GM23338 (cell line): ENCODE measurements around the gene CNTNAP2. TPM values are rescaled to one million over a fixed set of nuclear protein-coding genes. Genes with fewer than 3 reads are reported as not detected.

Source experiments
- ATAC-seq: fragments of 200-7000 bp; cut with Tn5 transposase; 3 replicates; pipeline ENCODE4 v1.9.1; 2020
- DNase-seq: peaks from one replicate; pipeline ENCODE4 v3.0.0-alpha.2; 2015; ENCODE audit warnings: low spot score
- H2AFZ ChIP-seq: fragments of 200-600 bp; sonication (generic); 2 replicates; pipeline ENCODE4 v1.8.0; 2016; ENCODE audit warnings: antibody characterized with exemption, mild to moderate bottlenecking, moderate library complexity
- H3F3A ChIP-seq: fragments of 200-600 bp; sonication (generic); replicated peaks from 2 replicates; pipeline ENCODE4 v1.8.0; 2017; ENCODE audit warnings: antibody characterized with exemption, mixed run types, low read depth
- H3K27ac ChIP-seq: fragments of 200-600 bp; sonication (generic); 2 replicates; pipeline ENCODE4 v1.6.1; 2016; ENCODE audit warnings: low read depth
- H3K27me3 ChIP-seq: fragments of 200-600 bp; sonication (generic); 2 replicates; pipeline ENCODE4 v1.8.0; 2016; ENCODE audit warnings: mild to moderate bottlenecking, mixed run types, moderate library complexity; ENCODE audit not compliant: insufficient read depth
- H3K36me3 ChIP-seq: fragments of 200-600 bp; sonication (generic); 2 replicates; pipeline ENCODE4 v1.8.0; 2016; ENCODE audit warnings: mild to moderate bottlenecking; ENCODE audit not compliant: insufficient read depth
- H3K4me1 ChIP-seq: fragments of 200-600 bp; sonication (generic); 2 replicates; pipeline ENCODE4 v1.8.0; 2016; ENCODE audit warnings: mild to moderate bottlenecking, moderate library complexity; ENCODE audit not compliant: insufficient read depth
- H3K4me2 ChIP-seq: fragments of 200-600 bp; sonication (generic); 2 replicates; pipeline ENCODE4 v1.7.1; 2017; ENCODE audit warnings: mixed run types
- H3K4me3 ChIP-seq: fragments of 200-600 bp; sonication (generic); 2 replicates; pipeline ENCODE4 v1.6.1; 2016; ENCODE audit warnings: mixed run types
- H3K79me2 ChIP-seq: fragments of 200-600 bp; sonication (generic); replicated peaks from 2 replicates; pipeline ENCODE4 v1.8.0; 2017; ENCODE audit warnings: mild to moderate bottlenecking; ENCODE audit not compliant: insufficient read depth
- H3K9me2 ChIP-seq: fragments of 200-600 bp; sonication (generic); 2 replicates; pipeline ENCODE4 v1.8.0; 2017; ENCODE audit not compliant: insufficient read depth
- H4K20me1 ChIP-seq: fragments of 200-600 bp; sonication (generic); replicated peaks from 2 replicates; pipeline ENCODE4 v1.8.0; 2017; ENCODE audit warnings: mild to moderate bottlenecking; ENCODE audit not compliant: insufficient read depth
- H3K27ac Mint-ChIP-seq: 2 replicates; pipeline ENCODE4 v1.8.0; 2020; ENCODE audit warnings: inconsistent platforms, mild to moderate bottlenecking, moderate library complexity, mixed read lengths
- H3K27me3 Mint-ChIP-seq: 3 replicates; pipeline ENCODE4 v1.8.0; 2022; ENCODE audit warnings: low read depth, mild to moderate bottlenecking, moderate library complexity, mixed read lengths, inconsistent platforms; ENCODE audit not compliant: insufficient read depth, poor library complexity
- H3K36me3 Mint-ChIP-seq: 3 replicates; pipeline ENCODE4 v1.8.0; 2021; ENCODE audit warnings: low read depth, mild to moderate bottlenecking, inconsistent platforms, moderate library complexity, mixed read lengths
- H3K4me1 Mint-ChIP-seq: 3 replicates; pipeline ENCODE4 v1.8.0; 2020; ENCODE audit warnings: mild to moderate bottlenecking, inconsistent platforms, mixed read lengths
- H3K4me3 Mint-ChIP-seq: 3 replicates; pipeline ENCODE4 v1.8.0; 2021; ENCODE audit warnings: moderate library complexity, mild to moderate bottlenecking, inconsistent platforms, mixed read lengths
- H3K9me3 Mint-ChIP-seq: 3 replicates; pipeline ENCODE4 v1.8.0; 2020; ENCODE audit warnings: moderate library complexity, mild to moderate bottlenecking, inconsistent platforms, mixed read lengths
- CREB1 ChIP-seq: fragments of 250-450 bp; sonication (Bioruptor Pico); IDR thresholded peaks from 2 replicates; pipeline ENCODE4 v1.5.0; 2020; ENCODE audit warnings: low read depth, mild to moderate bottlenecking, moderate library complexity
- EZH2 ChIP-seq: fragments of 200-600 bp; sonication (generic); IDR thresholded peaks from one replicate; pipeline ENCODE4 v1.8.0; 2017; ENCODE audit warnings: antibody characterized with exemption, mild to moderate bottlenecking, low read depth; ENCODE audit not compliant: unreplicated experiment
- EZH2phosphoT487 ChIP-seq: fragments of 200-600 bp; sonication (generic); IDR thresholded peaks from one replicate; pipeline ENCODE4 v1.8.1; 2018; ENCODE audit warnings: antibody characterized with exemption; ENCODE audit not compliant: unreplicated experiment
- JUNB ChIP-seq: IDR thresholded peaks from one replicate; pipeline ENCODE4 v1.6.1; 2016; ENCODE audit warnings: antibody characterized with exemption; ENCODE audit not compliant: unreplicated experiment
- NANOG ChIP-seq: IDR thresholded peaks from 2 replicates; pipeline ENCODE4 v1.6.1; 2016; ENCODE audit warnings: antibody characterized with exemption, borderline replicate concordance
- POLR2AphosphoS5 ChIP-seq: IDR thresholded peaks from 2 replicates; pipeline ENCODE4 v1.6.1; 2016; ENCODE audit warnings: antibody characterized with exemption, low read depth
- STAT1 ChIP-seq: IDR thresholded peaks from one replicate; pipeline ENCODE4 v1.6.1; 2016; ENCODE audit warnings: antibody characterized with exemption; ENCODE audit not compliant: unreplicated experiment
- ZNF114 ChIP-seq: fragments of 250-450 bp; sonication (Bioruptor Pico); IDR thresholded peaks from 2 replicates; pipeline ENCODE4 v1.5.0; 2020; ENCODE audit warnings: mild to moderate bottlenecking, moderate library complexity
- ZNF331 ChIP-seq: fragments of 250-450 bp; sonication (Bioruptor Pico); IDR thresholded peaks from 2 replicates; pipeline ENCODE4 v1.5.0; 2020; ENCODE audit warnings: low read depth, mild to moderate bottlenecking, moderate library complexity
- polyA plus RNA-seq: library from polyadenylated mRNA; unstranded; fragments of >200 nt; fragmentation: Nextera tagmentation; extraction: Ambion mirVana; gene quantifications from 2 replicates; pipeline ENCODE4 v1.2.1, GENCODE V29; 2016
- total RNA-seq: library from RNA; depleted of rRNA; stranded (reverse); fragments of >200 nt; shearing (Covaris generic); gene quantifications from 2 replicates; pipeline ENCODE4 v1.2.3, GENCODE V29; 2014
- TF ChIP-seq, protein P1 (sequence below): IDR thresholded peaks from one replicate; pipeline ENCODE4 v1.6.1; 2018; ENCODE audit warnings: antibody characterized with exemption; ENCODE audit not compliant: unreplicated experiment
- TF ChIP-seq, protein P2 (sequence below), 2 experiments: fragments of 200-600 bp in 1 of 2; sonication (generic) in 1 of 2; conservative IDR thresholded peaks; 2 replicates each; pipeline versions ENCODE4 v1.5.1 to v1.6.1; 2016 to 2017; ENCODE audit warnings: antibody characterized with exemption in 2 of 2, low read depth in 2 of 2, mild to moderate bottlenecking in 2 of 2, moderate library complexity in 1 of 2
- TF ChIP-seq, protein P3 (sequence below): IDR thresholded peaks from 2 replicates; pipeline ENCODE4 v1.6.1; 2016; ENCODE audit warnings: antibody characterized with exemption
- TF ChIP-seq, protein P4 (sequence below): fragments of 250-450 bp; sonication (Bioruptor Pico); IDR thresholded peaks from 2 replicates; pipeline ENCODE4 v1.5.0; 2020; ENCODE audit warnings: mild to moderate bottlenecking, moderate library complexity

The CNTNAP2 gene
- total and polyA plus RNA-seq, 2 experiments from 2014 or later, result 38.2 to 61.3 TPM

DNA sequence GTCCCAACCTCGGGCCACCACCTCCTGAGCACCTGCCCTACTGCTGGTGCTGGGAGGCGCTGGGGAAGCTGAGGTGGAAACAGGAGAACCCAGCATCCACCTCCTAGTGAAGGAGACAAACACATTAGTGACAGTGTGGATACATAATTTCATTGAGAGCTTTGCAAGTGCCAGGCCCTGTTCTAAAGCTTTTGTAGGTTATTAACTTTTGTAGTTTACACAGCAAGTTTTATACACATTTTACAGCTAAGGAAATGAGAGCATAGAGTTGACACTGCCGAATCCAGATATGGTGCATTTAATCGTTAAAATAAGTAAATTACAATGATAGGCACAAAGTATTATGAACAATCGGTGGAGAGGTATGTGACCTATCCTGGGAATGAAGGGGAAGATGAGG is 2007.9 kb downstream of the CNTNAP2 start:
- Mint-ChIP-seq H3K36me3 (no peaks in the 10 kb centered on the region), H3K27me3 (peaks cover 1% of the 10 kb centered on the region), H3K4me3 (no peak overlapping the region), H3K27ac (no peak overlapping the region), H3K4me1 (peaks cover 7% of the 10 kb centered on the region), H3K9me3 (peaks cover 32% of the 10 kb centered on the region; the same call in 2 of the 3 replicates)
- Histone ChIP-seq H2AFZ (no peak overlapping the region), H3K27ac (no peak overlapping the region), H3K4me2 (no peak overlapping the region), H4K20me1 (no peaks in the 10 kb centered on the region), H3K4me1 (peaks cover 4% of the 10 kb centered on the region; the same call in 1 of the 2 replicates), H3K79me2 (no peaks in the 10 kb centered on the region), H3K9me2 (no peaks in the 10 kb centered on the region), H3F3A (no peaks in the 10 kb centered on the region), H3K4me3 (no peak overlapping the region), H3K27me3 (no peaks in the 10 kb centered on the region), H3K36me3 (no peaks in the 10 kb centered on the region)
- DNase-seq (no peak), ATAC-seq (no peak)
- TF ChIP-seq, protein P1, sequence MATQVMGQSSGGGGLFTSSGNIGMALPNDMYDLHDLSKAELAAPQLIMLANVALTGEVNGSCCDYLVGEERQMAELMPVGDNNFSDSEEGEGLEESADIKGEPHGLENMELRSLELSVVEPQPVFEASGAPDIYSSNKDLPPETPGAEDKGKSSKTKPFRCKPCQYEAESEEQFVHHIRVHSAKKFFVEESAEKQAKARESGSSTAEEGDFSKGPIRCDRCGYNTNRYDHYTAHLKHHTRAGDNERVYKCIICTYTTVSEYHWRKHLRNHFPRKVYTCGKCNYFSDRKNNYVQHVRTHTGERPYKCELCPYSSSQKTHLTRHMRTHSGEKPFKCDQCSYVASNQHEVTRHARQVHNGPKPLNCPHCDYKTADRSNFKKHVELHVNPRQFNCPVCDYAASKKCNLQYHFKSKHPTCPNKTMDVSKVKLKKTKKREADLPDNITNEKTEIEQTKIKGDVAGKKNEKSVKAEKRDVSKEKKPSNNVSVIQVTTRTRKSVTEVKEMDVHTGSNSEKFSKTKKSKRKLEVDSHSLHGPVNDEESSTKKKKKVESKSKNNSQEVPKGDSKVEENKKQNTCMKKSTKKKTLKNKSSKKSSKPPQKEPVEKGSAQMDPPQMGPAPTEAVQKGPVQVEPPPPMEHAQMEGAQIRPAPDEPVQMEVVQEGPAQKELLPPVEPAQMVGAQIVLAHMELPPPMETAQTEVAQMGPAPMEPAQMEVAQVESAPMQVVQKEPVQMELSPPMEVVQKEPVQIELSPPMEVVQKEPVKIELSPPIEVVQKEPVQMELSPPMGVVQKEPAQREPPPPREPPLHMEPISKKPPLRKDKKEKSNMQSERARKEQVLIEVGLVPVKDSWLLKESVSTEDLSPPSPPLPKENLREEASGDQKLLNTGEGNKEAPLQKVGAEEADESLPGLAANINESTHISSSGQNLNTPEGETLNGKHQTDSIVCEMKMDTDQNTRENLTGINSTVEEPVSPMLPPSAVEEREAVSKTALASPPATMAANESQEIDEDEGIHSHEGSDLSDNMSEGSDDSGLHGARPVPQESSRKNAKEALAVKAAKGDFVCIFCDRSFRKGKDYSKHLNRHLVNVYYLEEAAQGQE, result no peak
- TF ChIP-seq, protein P2, sequence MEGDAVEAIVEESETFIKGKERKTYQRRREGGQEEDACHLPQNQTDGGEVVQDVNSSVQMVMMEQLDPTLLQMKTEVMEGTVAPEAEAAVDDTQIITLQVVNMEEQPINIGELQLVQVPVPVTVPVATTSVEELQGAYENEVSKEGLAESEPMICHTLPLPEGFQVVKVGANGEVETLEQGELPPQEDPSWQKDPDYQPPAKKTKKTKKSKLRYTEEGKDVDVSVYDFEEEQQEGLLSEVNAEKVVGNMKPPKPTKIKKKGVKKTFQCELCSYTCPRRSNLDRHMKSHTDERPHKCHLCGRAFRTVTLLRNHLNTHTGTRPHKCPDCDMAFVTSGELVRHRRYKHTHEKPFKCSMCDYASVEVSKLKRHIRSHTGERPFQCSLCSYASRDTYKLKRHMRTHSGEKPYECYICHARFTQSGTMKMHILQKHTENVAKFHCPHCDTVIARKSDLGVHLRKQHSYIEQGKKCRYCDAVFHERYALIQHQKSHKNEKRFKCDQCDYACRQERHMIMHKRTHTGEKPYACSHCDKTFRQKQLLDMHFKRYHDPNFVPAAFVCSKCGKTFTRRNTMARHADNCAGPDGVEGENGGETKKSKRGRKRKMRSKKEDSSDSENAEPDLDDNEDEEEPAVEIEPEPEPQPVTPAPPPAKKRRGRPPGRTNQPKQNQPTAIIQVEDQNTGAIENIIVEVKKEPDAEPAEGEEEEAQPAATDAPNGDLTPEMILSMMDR (conservative IDR thresholded peaks at IDR 0.05; ENCODE audit: low read depth in 2 of 2), result no peak
- TF ChIP-seq NANOG (no peak), ZNF331 (no peak), POLR2AphosphoS5 (no peak), STAT1 (no peak), ZNF114 (no peak), EZH2 (no peak), JUNB (no peak), EZH2phosphoT487 (no peak), CREB1 (no peak)
- TF ChIP-seq, protein P3, sequence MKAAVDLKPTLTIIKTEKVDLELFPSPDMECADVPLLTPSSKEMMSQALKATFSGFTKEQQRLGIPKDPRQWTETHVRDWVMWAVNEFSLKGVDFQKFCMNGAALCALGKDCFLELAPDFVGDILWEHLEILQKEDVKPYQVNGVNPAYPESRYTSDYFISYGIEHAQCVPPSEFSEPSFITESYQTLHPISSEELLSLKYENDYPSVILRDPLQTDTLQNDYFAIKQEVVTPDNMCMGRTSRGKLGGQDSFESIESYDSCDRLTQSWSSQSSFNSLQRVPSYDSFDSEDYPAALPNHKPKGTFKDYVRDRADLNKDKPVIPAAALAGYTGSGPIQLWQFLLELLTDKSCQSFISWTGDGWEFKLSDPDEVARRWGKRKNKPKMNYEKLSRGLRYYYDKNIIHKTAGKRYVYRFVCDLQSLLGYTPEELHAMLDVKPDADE, result no peak
- TF ChIP-seq, protein P4, sequence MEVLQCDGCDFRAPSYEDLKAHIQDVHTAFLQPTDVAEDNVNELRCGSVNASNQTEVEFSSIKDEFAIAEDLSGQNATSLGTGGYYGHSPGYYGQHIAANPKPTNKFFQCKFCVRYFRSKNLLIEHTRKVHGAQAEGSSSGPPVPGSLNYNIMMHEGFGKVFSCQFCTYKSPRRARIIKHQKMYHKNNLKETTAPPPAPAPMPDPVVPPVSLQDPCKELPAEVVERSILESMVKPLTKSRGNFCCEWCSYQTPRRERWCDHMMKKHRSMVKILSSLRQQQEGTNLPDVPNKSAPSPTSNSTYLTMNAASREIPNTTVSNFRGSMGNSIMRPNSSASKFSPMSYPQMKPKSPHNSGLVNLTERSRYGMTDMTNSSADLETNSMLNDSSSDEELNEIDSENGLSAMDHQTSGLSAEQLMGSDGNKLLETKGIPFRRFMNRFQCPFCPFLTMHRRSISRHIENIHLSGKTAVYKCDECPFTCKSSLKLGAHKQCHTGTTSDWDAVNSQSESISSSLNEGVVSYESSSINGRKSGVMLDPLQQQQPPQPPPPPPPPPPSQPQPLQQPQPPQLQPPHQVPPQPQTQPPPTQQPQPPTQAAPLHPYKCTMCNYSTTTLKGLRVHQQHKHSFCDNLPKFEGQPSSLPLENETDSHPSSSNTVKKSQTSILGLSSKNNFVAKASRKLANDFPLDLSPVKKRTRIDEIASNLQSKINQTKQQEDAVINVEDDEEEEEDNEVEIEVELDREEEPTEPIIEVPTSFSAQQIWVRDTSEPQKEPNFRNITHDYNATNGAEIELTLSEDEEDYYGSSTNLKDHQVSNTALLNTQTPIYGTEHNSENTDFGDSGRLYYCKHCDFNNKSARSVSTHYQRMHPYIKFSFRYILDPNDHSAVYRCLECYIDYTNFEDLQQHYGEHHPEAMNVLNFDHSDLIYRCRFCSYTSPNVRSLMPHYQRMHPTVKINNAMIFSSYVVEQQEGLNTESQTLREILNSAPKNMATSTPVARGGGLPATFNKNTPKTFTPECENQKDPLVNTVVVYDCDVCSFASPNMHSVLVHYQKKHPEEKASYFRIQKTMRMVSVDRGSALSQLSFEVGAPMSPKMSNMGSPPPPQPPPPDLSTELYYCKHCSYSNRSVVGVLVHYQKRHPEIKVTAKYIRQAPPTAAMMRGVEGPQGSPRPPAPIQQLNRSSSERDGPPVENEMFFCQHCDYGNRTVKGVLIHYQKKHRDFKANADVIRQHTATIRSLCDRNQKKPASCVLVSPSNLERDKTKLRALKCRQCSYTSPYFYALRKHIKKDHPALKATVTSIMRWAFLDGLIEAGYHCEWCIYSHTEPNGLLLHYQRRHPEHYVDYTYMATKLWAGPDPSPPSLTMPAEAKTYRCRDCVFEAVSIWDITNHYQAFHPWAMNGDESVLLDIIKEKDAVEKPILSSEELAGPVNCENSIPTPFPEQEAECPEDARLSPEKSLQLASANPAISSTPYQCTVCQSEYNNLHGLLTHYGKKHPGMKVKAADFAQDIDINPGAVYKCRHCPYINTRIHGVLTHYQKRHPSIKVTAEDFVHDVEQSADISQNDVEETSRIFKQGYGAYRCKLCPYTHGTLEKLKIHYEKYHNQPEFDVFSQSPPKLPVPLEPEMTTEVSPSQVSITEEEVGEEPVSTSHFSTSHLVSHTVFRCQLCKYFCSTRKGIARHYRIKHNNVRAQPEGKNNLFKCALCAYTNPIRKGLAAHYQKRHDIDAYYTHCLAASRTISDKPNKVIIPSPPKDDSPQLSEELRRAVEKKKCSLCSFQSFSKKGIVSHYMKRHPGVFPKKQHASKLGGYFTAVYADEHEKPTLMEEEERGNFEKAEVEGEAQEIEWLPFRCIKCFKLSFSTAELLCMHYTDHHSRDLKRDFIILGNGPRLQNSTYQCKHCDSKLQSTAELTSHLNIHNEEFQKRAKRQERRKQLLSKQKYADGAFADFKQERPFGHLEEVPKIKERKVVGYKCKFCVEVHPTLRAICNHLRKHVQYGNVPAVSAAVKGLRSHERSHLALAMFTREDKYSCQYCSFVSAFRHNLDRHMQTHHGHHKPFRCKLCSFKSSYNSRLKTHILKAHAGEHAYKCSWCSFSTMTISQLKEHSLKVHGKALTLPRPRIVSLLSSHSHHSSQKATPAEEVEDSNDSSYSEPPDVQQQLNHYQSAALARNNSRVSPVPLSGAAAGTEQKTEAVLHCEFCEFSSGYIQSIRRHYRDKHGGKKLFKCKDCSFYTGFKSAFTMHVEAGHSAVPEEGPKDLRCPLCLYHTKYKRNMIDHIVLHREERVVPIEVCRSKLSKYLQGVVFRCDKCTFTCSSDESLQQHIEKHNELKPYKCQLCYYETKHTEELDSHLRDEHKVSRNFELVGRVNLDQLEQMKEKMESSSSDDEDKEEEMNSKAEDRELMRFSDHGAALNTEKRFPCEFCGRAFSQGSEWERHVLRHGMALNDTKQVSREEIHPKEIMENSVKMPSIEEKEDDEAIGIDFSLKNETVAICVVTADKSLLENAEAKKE (CRISPR knock-in tag), result no peak
